ENCODE results near the gene TMEM154. TPM values are rescaled to one million over a fixed set of nuclear protein-coding genes. Genes with fewer than 3 reads are reported as not detected.

Gene TMEM154
- total RNA-seq, 1 experiment from 2014 or later: 3.6 TPM

DNA sequence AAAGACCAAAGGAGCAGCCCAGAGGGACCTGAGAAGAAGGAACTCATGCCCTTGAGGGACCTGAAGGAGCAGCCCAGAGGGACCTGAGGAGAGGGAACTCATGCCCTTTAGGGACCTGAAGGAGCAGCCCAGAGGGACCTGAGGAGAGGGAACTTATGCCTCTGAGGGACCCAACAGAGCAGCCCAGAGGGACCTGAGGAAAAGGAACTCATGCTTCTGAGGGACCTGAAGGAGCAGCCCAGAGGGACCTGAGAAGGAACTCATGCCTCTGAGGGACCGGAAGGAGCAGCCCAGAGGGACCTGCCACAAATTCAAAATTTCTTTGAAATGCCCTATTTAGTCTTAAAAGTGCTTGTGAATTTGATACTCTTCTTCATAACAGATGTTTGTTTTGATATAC is 48.5 kb upstream of the TMEM154 start:
- H3K27ac ChIP-seq (ENCODE audit: low read length): no peak overlapping the region
- H3F3A ChIP-seq (ENCODE audit: low read length, unreplicated experiment): no peaks in the 10 kb centered on the region
- intact Hi-C loops (cut with micrococcal nuclease): no loop called here
- ATAC-seq (no peak), DNase-seq (no peak)
- H2AFZ ChIP-seq (ENCODE audit: low read length): no peak overlapping the region
- BruUV-seq (replicated peaks): no TSS peak
- TF ChIP-seq, protein P1, sequence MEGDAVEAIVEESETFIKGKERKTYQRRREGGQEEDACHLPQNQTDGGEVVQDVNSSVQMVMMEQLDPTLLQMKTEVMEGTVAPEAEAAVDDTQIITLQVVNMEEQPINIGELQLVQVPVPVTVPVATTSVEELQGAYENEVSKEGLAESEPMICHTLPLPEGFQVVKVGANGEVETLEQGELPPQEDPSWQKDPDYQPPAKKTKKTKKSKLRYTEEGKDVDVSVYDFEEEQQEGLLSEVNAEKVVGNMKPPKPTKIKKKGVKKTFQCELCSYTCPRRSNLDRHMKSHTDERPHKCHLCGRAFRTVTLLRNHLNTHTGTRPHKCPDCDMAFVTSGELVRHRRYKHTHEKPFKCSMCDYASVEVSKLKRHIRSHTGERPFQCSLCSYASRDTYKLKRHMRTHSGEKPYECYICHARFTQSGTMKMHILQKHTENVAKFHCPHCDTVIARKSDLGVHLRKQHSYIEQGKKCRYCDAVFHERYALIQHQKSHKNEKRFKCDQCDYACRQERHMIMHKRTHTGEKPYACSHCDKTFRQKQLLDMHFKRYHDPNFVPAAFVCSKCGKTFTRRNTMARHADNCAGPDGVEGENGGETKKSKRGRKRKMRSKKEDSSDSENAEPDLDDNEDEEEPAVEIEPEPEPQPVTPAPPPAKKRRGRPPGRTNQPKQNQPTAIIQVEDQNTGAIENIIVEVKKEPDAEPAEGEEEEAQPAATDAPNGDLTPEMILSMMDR (conservative IDR thresholded peaks at IDR 0.05; ENCODE audit: low read depth, low read length): no peak
- TF ChIP-seq EZH2 (IDR thresholded peaks at IDR 0.05; ENCODE audit: low read length, unreplicated experiment) (no peak), EZH2phosphoT487 (IDR thresholded peaks at IDR 0.05; ENCODE audit: borderline replicate concordance, low read length) (no peak)
- no peaks in the 10 kb centered on the region for H3K36me3 ChIP-seq (ENCODE audit: low read depth, low read length)
- H3K79me2 ChIP-seq (ENCODE audit: low read length): no peaks in the 10 kb centered on the region
- POLR2A ChIA-PET (ENCODE audit: unreplicated experiment): no interaction called here
- no peak overlapping the region for H3K9ac ChIP-seq (ENCODE audit: low read length)
- H3K9me3 ChIP-seq (ENCODE audit: low read length): no peaks in the 10 kb centered on the region
- peaks cover 7% of the 10 kb centered on the region; the same call in 1 of the 2 replicates for H3K4me1 ChIP-seq (ENCODE audit: insufficient read depth, low read length)
- no peaks in the 10 kb centered on the region for H4K20me1 ChIP-seq (ENCODE audit: low read length)
- CTCF ChIA-PET: no interaction called here
- H3K27me3 ChIP-seq (ENCODE audit: low read length): no peaks in the 10 kb centered on the region
- H3K4me2 ChIP-seq (ENCODE audit: low read length): no peak overlapping the region
- no peak overlapping the region for H3K4me3 ChIP-seq (ENCODE audit: low read length)
- no peaks in the 10 kb centered on the region for H3K9me2 ChIP-seq (replicated peaks; ENCODE audit: low read length)

DNA sequence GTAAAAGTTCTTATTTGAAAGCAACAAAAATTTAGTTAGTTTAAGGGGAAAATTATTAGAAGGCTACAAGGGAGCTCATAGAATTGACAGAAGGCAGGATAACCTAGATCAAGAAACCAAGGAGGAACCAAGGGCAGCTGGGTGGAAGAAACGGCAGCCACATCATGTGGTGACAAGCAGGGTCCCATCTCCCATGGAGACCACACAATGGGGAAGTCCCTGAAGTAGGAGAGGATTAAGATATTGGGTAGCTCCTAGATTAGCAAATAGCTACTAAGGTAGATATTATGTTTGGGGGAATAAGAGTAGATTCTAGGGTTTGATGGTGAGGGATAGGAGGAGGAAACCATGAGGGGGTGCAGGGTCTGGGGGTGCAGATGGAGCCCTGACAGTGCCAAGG is 48.0 kb upstream of the TMEM154 start:
- no peak for ATAC-seq
- Histone ChIP-seq H4K20me1 (ENCODE audit: low read length) (no peaks in the 10 kb centered on the region), H3K9ac (ENCODE audit: low read length) (no peak overlapping the region), H3K27ac (ENCODE audit: low read length) (no peak overlapping the region), H3K4me1 (ENCODE audit: insufficient read depth, low read length) (peaks cover 7% of the 10 kb centered on the region; the same call in 1 of the 2 replicates), H3K9me2 (replicated peaks; ENCODE audit: low read length) (no peaks in the 10 kb centered on the region), H3K4me2 (ENCODE audit: low read length) (no peak overlapping the region), H3K27me3 (ENCODE audit: low read length) (no peaks in the 10 kb centered on the region), H3K4me3 (ENCODE audit: low read length) (no peak overlapping the region), H2AFZ (ENCODE audit: low read length) (no peak overlapping the region), H3K36me3 (ENCODE audit: low read depth, low read length) (no peaks in the 10 kb centered on the region), H3K79me2 (ENCODE audit: low read length) (no peaks in the 10 kb centered on the region), H3K9me3 (ENCODE audit: low read length) (no peaks in the 10 kb centered on the region), H3F3A (ENCODE audit: low read length, unreplicated experiment) (no peaks in the 10 kb centered on the region)
- no peak for TF ChIP-seq EZH2 (IDR thresholded peaks at IDR 0.05; ENCODE audit: low read length, unreplicated experiment)
- no peak for TF ChIP-seq EZH2phosphoT487 (IDR thresholded peaks at IDR 0.05; ENCODE audit: borderline replicate concordance, low read length)
- BruUV-seq (replicated peaks): no TSS peak
- CTCF ChIA-PET: no interaction called here
- POLR2A ChIA-PET (ENCODE audit: unreplicated experiment): interaction anchor here (0.6 kb wide), 1 partner anchor 77 kb away, joined by 3 read pairs; no protein-coding TSS in a partner anchor
- intact Hi-C loops (cut with micrococcal nuclease): no loop called here
- no peak for DNase-seq

DNA sequence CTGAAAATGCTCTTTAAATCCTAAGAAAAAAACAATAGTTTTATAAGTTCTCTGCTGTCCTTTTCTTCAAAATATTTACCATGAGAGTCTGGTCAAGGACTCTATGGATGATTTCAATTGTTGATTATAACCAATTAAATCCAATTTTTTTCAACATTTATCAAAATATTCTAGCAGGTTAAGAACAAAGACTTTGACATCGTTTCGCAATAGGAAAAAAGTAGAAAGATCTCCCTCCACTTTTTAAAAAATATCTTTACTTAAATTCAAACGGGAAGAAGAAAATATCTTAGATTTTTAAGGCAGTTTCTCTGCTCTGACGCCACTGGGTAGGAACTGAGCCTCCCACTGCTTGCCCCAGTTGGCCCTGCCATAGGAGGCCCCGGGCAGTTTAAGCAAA is 44.7 kb upstream of the TMEM154 start:
- Histone ChIP-seq H3K9me2 (replicated peaks; ENCODE audit: low read length) (no peaks in the 10 kb centered on the region), H3K9ac (ENCODE audit: low read length) (no peak overlapping the region), H2AFZ (ENCODE audit: low read length) (no peak overlapping the region), H3K4me2 (ENCODE audit: low read length) (no peak overlapping the region), H3K79me2 (ENCODE audit: low read length) (no peaks in the 10 kb centered on the region), H3K9me3 (ENCODE audit: low read length) (no peaks in the 10 kb centered on the region), H3K36me3 (ENCODE audit: low read depth, low read length) (no peaks in the 10 kb centered on the region), H3F3A (ENCODE audit: low read length, unreplicated experiment) (no peaks in the 10 kb centered on the region), H3K27me3 (ENCODE audit: low read length) (no peaks in the 10 kb centered on the region), H3K27ac (ENCODE audit: low read length) (no peak overlapping the region), H4K20me1 (ENCODE audit: low read length) (no peaks in the 10 kb centered on the region), H3K4me3 (ENCODE audit: low read length) (no peak overlapping the region), H3K4me1 (ENCODE audit: insufficient read depth, low read length) (peaks cover 14% of the 10 kb centered on the region; the same call in 1 of the 2 replicates)
- DNase-seq: no peak
- BruUV-seq (replicated peaks): no TSS peak
- TF ChIP-seq, protein P1 (conservative IDR thresholded peaks at IDR 0.05; ENCODE audit: low read depth, low read length): no peak
- no peak for TF ChIP-seq EZH2phosphoT487 (IDR thresholded peaks at IDR 0.05; ENCODE audit: borderline replicate concordance, low read length)
- ChIA-PET POLR2A (ENCODE audit: unreplicated experiment) (no interaction called here), CTCF (no interaction called here)
- intact Hi-C loops (cut with micrococcal nuclease): no loop called here
- no peak for ATAC-seq

Data from PC-3 (cell line).